ENCODE data around the gene RBMS3. TPM values are rescaled to one million over a fixed set of nuclear protein-coding genes. Genes with fewer than 3 reads are reported as not detected.

Gene RBMS3
- total RNA-seq, 1 experiment from 2014 or later: 7.4 TPM

- Mint-ChIP-seq H3K27me3 (ENCODE audit: insufficient read depth, unreplicated experiment) (peaks cover 3% of the 10 kb centered on the region), H3K4me3 (ENCODE audit: unreplicated experiment) (no peak overlapping the region), H3K4me1 (ENCODE audit: low read depth, unreplicated experiment) (no peaks in the 10 kb centered on the region), H3K9me3 (ENCODE audit: unreplicated experiment) (no peaks in the 10 kb centered on the region), H3K27ac (ENCODE audit: unreplicated experiment) (no peak overlapping the region), H3K36me3 (ENCODE audit: insufficient read depth, unreplicated experiment) (no peaks in the 10 kb centered on the region)
- no peaks in the 10 kb centered on the region for H3K36me3 ChIP-seq (ENCODE audit: control insufficient read depth, insufficient read depth, low read length)
- no peaks in the 10 kb centered on the region for H3K4me1 ChIP-seq
- intact Hi-C loops (cut with micrococcal nuclease; ENCODE audit: unreplicated experiment): no loop called here
- no peak overlapping the region for H3K4me3 ChIP-seq (ENCODE audit: low read depth, low read length)
- BruUV-seq (replicated peaks): no TSS peak
- H3K9me3 ChIP-seq: no peaks in the 10 kb centered on the region
- H3K27me3 ChIP-seq (replicated peaks; ENCODE audit: control insufficient read depth, insufficient read depth, low read length): no peaks in the 10 kb centered on the region
- ChIA-PET CTCF (no interaction called here), POLR2A (no interaction called here)
- TF ChIP-seq, protein P1, sequence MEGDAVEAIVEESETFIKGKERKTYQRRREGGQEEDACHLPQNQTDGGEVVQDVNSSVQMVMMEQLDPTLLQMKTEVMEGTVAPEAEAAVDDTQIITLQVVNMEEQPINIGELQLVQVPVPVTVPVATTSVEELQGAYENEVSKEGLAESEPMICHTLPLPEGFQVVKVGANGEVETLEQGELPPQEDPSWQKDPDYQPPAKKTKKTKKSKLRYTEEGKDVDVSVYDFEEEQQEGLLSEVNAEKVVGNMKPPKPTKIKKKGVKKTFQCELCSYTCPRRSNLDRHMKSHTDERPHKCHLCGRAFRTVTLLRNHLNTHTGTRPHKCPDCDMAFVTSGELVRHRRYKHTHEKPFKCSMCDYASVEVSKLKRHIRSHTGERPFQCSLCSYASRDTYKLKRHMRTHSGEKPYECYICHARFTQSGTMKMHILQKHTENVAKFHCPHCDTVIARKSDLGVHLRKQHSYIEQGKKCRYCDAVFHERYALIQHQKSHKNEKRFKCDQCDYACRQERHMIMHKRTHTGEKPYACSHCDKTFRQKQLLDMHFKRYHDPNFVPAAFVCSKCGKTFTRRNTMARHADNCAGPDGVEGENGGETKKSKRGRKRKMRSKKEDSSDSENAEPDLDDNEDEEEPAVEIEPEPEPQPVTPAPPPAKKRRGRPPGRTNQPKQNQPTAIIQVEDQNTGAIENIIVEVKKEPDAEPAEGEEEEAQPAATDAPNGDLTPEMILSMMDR (IDR thresholded peaks at IDR 0.05; ENCODE audit: insufficient read depth in 1 of 2, low read depth in 1 of 2, low read length in 1 of 2, severe bottlenecking in 1 of 2, unreplicated experiment in 1 of 2): no peak
- DNase-seq: no peak
Measured at GRCh38 chr3:29590461-29590860, 309.6 kb downstream of the RBMS3 start.

DNA sequence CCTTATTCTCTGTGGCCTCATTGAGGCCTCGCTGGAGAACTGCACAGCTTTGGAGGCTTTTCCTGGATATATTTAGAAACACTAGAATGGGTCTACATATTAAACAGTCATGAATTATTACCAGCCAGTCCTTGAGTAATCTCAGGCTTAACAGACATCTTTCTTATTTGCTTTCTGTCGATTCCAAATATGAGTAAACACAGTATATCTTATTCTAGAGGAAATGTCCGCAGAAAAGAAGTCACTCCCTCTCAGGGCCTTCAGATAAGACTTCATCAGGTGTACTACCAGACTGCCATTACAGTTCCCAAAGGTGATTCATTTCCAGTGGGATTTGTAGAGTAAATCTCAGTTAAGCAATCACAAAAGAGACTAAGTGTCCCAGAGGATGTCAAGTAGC is 310.7 kb downstream of the RBMS3 start:
- H3K27me3 ChIP-seq (replicated peaks; ENCODE audit: control insufficient read depth, insufficient read depth, low read length): no peaks in the 10 kb centered on the region
- Mint-ChIP-seq H3K9me3 (ENCODE audit: unreplicated experiment) (no peaks in the 10 kb centered on the region), H3K4me3 (ENCODE audit: unreplicated experiment) (no peak overlapping the region), H3K36me3 (ENCODE audit: insufficient read depth, unreplicated experiment) (no peaks in the 10 kb centered on the region), H3K27ac (ENCODE audit: unreplicated experiment) (no peak overlapping the region), H3K27me3 (ENCODE audit: insufficient read depth, unreplicated experiment) (peaks cover 3% of the 10 kb centered on the region), H3K4me1 (ENCODE audit: low read depth, unreplicated experiment) (no peaks in the 10 kb centered on the region)
- ChIA-PET POLR2A (no interaction called here), CTCF (no interaction called here)
- no peak for DNase-seq
- no peaks in the 10 kb centered on the region for H3K36me3 ChIP-seq (ENCODE audit: control insufficient read depth, insufficient read depth, low read length)
- TF ChIP-seq, protein P1 (IDR thresholded peaks at IDR 0.05; ENCODE audit: insufficient read depth in 1 of 2, low read depth in 1 of 2, low read length in 1 of 2, severe bottlenecking in 1 of 2, unreplicated experiment in 1 of 2): no peak
- H3K9me3 ChIP-seq: no peaks in the 10 kb centered on the region
- no TSS peak for BruUV-seq (replicated peaks)
- H3K4me1 ChIP-seq: no peaks in the 10 kb centered on the region
- H3K4me3 ChIP-seq (ENCODE audit: low read depth, low read length): no peak overlapping the region
- intact Hi-C loops (cut with micrococcal nuclease; ENCODE audit: unreplicated experiment): no loop called here

GRCh38 chr3:29593802-29594201 is 312.9 kb downstream of the RBMS3 start:
- no peak for DNase-seq
- H3K27ac Mint-ChIP-seq (ENCODE audit: unreplicated experiment): no peak overlapping the region
- CTCF ChIA-PET: no interaction called here
- POLR2A ChIA-PET: no interaction called here
- intact Hi-C loops (cut with micrococcal nuclease; ENCODE audit: unreplicated experiment): no loop called here
- no peaks in the 10 kb centered on the region for H3K36me3 ChIP-seq (ENCODE audit: control insufficient read depth, insufficient read depth, low read length)
- H3K4me1 ChIP-seq: no peaks in the 10 kb centered on the region
- TF ChIP-seq, protein P1 (IDR thresholded peaks at IDR 0.05; ENCODE audit: insufficient read depth in 1 of 2, low read depth in 1 of 2, low read length in 1 of 2, severe bottlenecking in 1 of 2, unreplicated experiment in 1 of 2): no peak
- no peak overlapping the region for H3K4me3 ChIP-seq (ENCODE audit: low read depth, low read length)
- H3K4me1 Mint-ChIP-seq (ENCODE audit: low read depth, unreplicated experiment): no peaks in the 10 kb centered on the region
- H3K27me3 Mint-ChIP-seq (ENCODE audit: insufficient read depth, unreplicated experiment): peaks cover 3% of the 10 kb centered on the region
- no peaks in the 10 kb centered on the region for H3K36me3 Mint-ChIP-seq (ENCODE audit: insufficient read depth, unreplicated experiment)
- no peaks in the 10 kb centered on the region for H3K9me3 Mint-ChIP-seq (ENCODE audit: unreplicated experiment)
- H3K9me3 ChIP-seq: no peaks in the 10 kb centered on the region
- no peak overlapping the region for H3K4me3 Mint-ChIP-seq (ENCODE audit: unreplicated experiment)
- no TSS peak for BruUV-seq (replicated peaks)
- H3K27me3 ChIP-seq (replicated peaks; ENCODE audit: control insufficient read depth, insufficient read depth, low read length): no peaks in the 10 kb centered on the region

Measured in Caco-2 (cell line).